B cell (primary cell): Measurements from ENCODE around the gene AOC3. TPM values are rescaled to one million over a fixed set of nuclear protein-coding genes. Genes with fewer than 3 reads are reported as not detected.
A peak's percentile ranks its signal among the peaks of the same experiment; 100 is the strongest.

ENCODE experiments used
- ATAC-seq: fragments of 200-7000 bp; cut with Tn5 transposase; one replicate; pipeline ENCODE4 v1.10.0; 2021; ENCODE audit warnings: low read depth, mild to moderate bottlenecking, moderate number of reproducible peaks, moderate library complexity
- CTCF ChIA-PET: fragments of 350-600 bp; sonication (Branson Sonifier 250); formaldehyde crosslinking; loops from one replicate; lab custom pipeline; 2021; ENCODE audit warnings: antibody characterized with exemption, inconsistent platforms; lab: Charles Lee
- POLR2A ChIA-PET: fragments of 350-600 bp; sonication (Branson Sonifier 250); formaldehyde crosslinking; loops from one replicate; lab custom pipeline; 2021; ENCODE audit warnings: antibody characterized with exemption; lab: Charles Lee
- DNase-seq: peaks from one replicate; pipeline ENCODE4 v3.0.0; 2013
- H2AFZ ChIP-seq: 2 replicates; pipeline ENCODE4 v1.6.1; 2012; ENCODE audit warnings: mild to moderate bottlenecking, low read depth, low read length; ENCODE audit not compliant: insufficient read depth, poor library complexity, severe bottlenecking
- H3K27ac ChIP-seq, 2 donors: 1 replicate in 1 of 2; 2 replicates in 1 of 2; pipeline ENCODE4 v1.5.1; 2012 to 2013; ENCODE audit warnings: low read length in 2 of 2, mild to moderate bottlenecking in 2 of 2, moderate library complexity in 1 of 2
- H3K27me3 ChIP-seq, 4 experiments: fragments of 200-600 bp in 1 of 4; sonication (generic) in 1 of 4; replicated peaks in 1 of 4; 1 replicate in 2 of 4; 2 replicates in 2 of 4; pipeline versions ENCODE4 v1.6.1 to v1.7.0; 2013 to 2016; ENCODE audit warnings: low read length in 3 of 4, mild to moderate bottlenecking in 2 of 4, mixed read lengths in 1 of 4, moderate library complexity in 1 of 4; ENCODE audit not compliant: insufficient read depth in 4 of 4, control insufficient read depth in 3 of 4; ENCODE audit errors: control extremely low read depth in 1 of 4
- H3K36me3 ChIP-seq, 2 experiments: replicated peaks in 1 of 2; 1 replicate in 1 of 2; 2 replicates in 1 of 2; pipeline versions ENCODE4 v1.6.1 to v1.7.1; 2013; ENCODE audit warnings: low read length in 1 of 2; ENCODE audit not compliant: insufficient read depth in 2 of 2, control insufficient read depth in 1 of 2; ENCODE audit errors: control extremely low read depth in 1 of 2, extremely low read depth in 1 of 2
- H3K4me1 ChIP-seq, 2 donors: fragments of 200-600 bp in 1 of 2; sonication (generic) in 1 of 2; 1 replicate in 1 of 2; 2 replicates in 1 of 2; pipeline versions ENCODE4 v1.5.1 to v1.6.1; 2013 to 2017; ENCODE audit warnings: low read length in 2 of 2; ENCODE audit not compliant: control insufficient read depth in 2 of 2, insufficient read depth in 2 of 2
- H3K4me2 ChIP-seq: replicated peaks from 2 replicates; pipeline ENCODE3; 2012; ENCODE audit warnings: mild to moderate bottlenecking, low read depth, low read length; ENCODE audit not compliant: poor library complexity, severe bottlenecking
- H3K4me3 ChIP-seq, 5 experiments: fragments of 200-600 bp in 1 of 5; sonication (generic) in 1 of 5; 1 replicate in 3 of 5; 2 replicates in 2 of 5; pipeline versions ENCODE4 v1.5.1 to v1.7.0; 2011 to 2016; ENCODE audit warnings: low read length in 4 of 5, mild to moderate bottlenecking in 4 of 5, low read depth in 2 of 5, control low read depth in 1 of 5, moderate library complexity in 1 of 5; ENCODE audit not compliant: insufficient read depth in 1 of 5; ENCODE audit errors: control extremely low read depth in 1 of 5, extremely low read depth in 1 of 5
- H3K79me2 ChIP-seq: fragments of 200-600 bp; sonication (generic); one replicate; pipeline ENCODE4 v1.6.0; 2016; ENCODE audit warnings: low read length; ENCODE audit not compliant: control insufficient read depth, insufficient read depth
- H3K9ac ChIP-seq: fragments of 200-600 bp; sonication (generic); 2 replicates; pipeline ENCODE4 v1.6.1; 2017; ENCODE audit warnings: mild to moderate bottlenecking, low read length, moderate library complexity
- H3K9me3 ChIP-seq, 3 donors: one replicate each; pipeline versions ENCODE4 v1.6.1 to v1.7.1; 2013; ENCODE audit warnings: low read length in 2 of 3; ENCODE audit not compliant: control insufficient read depth in 2 of 3, insufficient read depth in 1 of 3; ENCODE audit errors: control extremely low read depth in 1 of 3
- H4K20me1 ChIP-seq: 2 replicates; pipeline ENCODE4 v1.6.0; 2012; ENCODE audit warnings: mild to moderate bottlenecking, low read length; ENCODE audit not compliant: insufficient read depth, control insufficient read depth, poor library complexity, severe bottlenecking
- H3K27ac Mint-ChIP-seq: one replicate; pipeline ENCODE4 v1.8.0; 2021; ENCODE audit warnings: mixed read lengths
- H3K27me3 Mint-ChIP-seq: one replicate; pipeline ENCODE4 v1.8.0; 2021; ENCODE audit warnings: mixed read lengths
- H3K4me1 Mint-ChIP-seq: one replicate; pipeline ENCODE4 v1.8.0; 2021; ENCODE audit warnings: mixed read lengths
- H3K4me3 Mint-ChIP-seq: one replicate; pipeline ENCODE4 v1.8.0; 2021; ENCODE audit warnings: mixed read lengths
- H3K9me3 Mint-ChIP-seq: one replicate; pipeline ENCODE4 v1.8.0; 2022; ENCODE audit warnings: mixed read lengths; ENCODE audit not compliant: insufficient read depth
- CTCF ChIP-seq: fragments of 200-600 bp; IDR thresholded peaks from one replicate; pipeline ENCODE4 v1.8.0; 2022; ENCODE audit warnings: antibody characterized with exemption, mild to moderate bottlenecking
- EZH2 ChIP-seq: IDR thresholded peaks from 2 replicates; pipeline ENCODE4 v1.6.1; 2012; ENCODE audit warnings: borderline replicate concordance, low read depth, mild to moderate bottlenecking, moderate library complexity, low read length; ENCODE audit not compliant: insufficient read depth, poor library complexity, severe bottlenecking
- WGBS: methylation state at CpG from one replicate; pipeline ENCODE4 v1.1.5; 2013; ENCODE audit warnings: missing lambda C conversion rate; ENCODE audit not compliant: insufficient coverage; 5-methylcytosine and 5-hydroxymethylcytosine counted together
- intact Hi-C: fragments of 100-400 bp; cut with micrococcal nuclease; formaldehyde crosslinking; loops from one replicate; pipeline ENCODE4 v1.10.0; 2022
- polyA plus RNA-seq: library from polyadenylated mRNA; depleted of rRNA; stranded (reverse); fragments of >200 nt; gene quantifications from 2 replicates; pipeline ENCODE4 v1.2.3, GENCODE V29; 2012
- total RNA-seq, 2 donors: library from RNA; stranded (reverse); fragments of 120-200 nt in 1 of 2; gene quantifications; 1 replicate in 1 of 2; 2 replicates in 1 of 2; pipeline versions ENCODE4 v1.2.3 to v1.2.4, GENCODE V29; 2013 to 2022

Gene AOC3
- total and polyA plus RNA-seq, 2 donors (not counting 1 experiment from before 2014, with no cell fraction given) = 1.2 to 1.5 TPM

GRCh38 chr17:42833767-42834422 is 17.1 kb upstream of the AOC3 start:
- H3K4me1 ChIP-seq = peaks cover 12 to 20% of the 10 kb centered on the region in 2 donors
- POLR2A ChIA-PET = interaction anchor here (0.5 to 1.8 kb wide), 6 partner anchors 10 to 566 kb away, joined by 3 to 16 read pairs (median 3); partner anchors contain the start of genes AOC2 and BECN1
- Mint-ChIP-seq H3K4me1 (peaks cover 24% of the 10 kb centered on the region), H3K9me3 (no peaks in the 10 kb centered on the region), H3K27me3 (no peaks in the 10 kb centered on the region), H3K4me3 (peak overlapping the region; percentile 98), H3K27ac (peak overlapping the region; percentile 98)
- intact Hi-C loops = loop anchor here (1.0 kb wide), 3 partner anchors 10 to 164 kb away; partner anchors contain the start of genes BECN1, PTGES3L, RPL27 and RUNDC1
- peak overlapping the region; percentile 93 for H3K9ac ChIP-seq
- CTCF ChIA-PET = interaction anchor here (0.7 to 2.4 kb wide), 7 partner anchors 9 to 255 kb away, joined by 3 to 28 read pairs (median 6); partner anchors contain the start of genes AOC2, BECN1 and RPL27
- peak overlapping the region; percentile 91 for H3K4me2 ChIP-seq
- peak overlapping the region; percentile 84 to 94 for H3K27ac ChIP-seq
- WGBS = 1% methylated on average over 14 of the region's 18 CpGs
- H3K27me3 ChIP-seq = no peaks in the 10 kb centered on the region
- H4K20me1 ChIP-seq = no peaks in the 10 kb centered on the region
- peak overlapping the region; percentile 88 to 99 (median 92) for H3K4me3 ChIP-seq
- no peaks in the 10 kb centered on the region for H3K9me3 ChIP-seq
- peaks cover 46% of the 10 kb centered on the region for H3K79me2 ChIP-seq
- TF ChIP-seq EZH2 = no peak
- no peak for TF ChIP-seq CTCF
- peak overlapping the region; percentile 98 for H2AFZ ChIP-seq
- no peak for DNase-seq
- H3K36me3 ChIP-seq = peaks cover 10 to 36% of the 10 kb centered on the region in 2 experiments
- ATAC-seq = no peak

GRCh38 chr17:42835732-42836131 is 15.3 kb upstream of the AOC3 start:
- Histone ChIP-seq H3K9me3 (no peaks in the 10 kb centered on the region), H3K4me3 (no peak overlapping the region), H3K4me2 (no peak overlapping the region), H3K27me3 (no peaks in the 10 kb centered on the region), H3K36me3 (peaks cover 16 to 52% of the 10 kb centered on the region in 2 experiments), H3K9ac (no peak overlapping the region), H3K79me2 (peaks cover 49% of the 10 kb centered on the region), H3K27ac (no peak overlapping the region), H2AFZ (no peak overlapping the region), H3K4me1 (peaks cover 12 to 20% of the 10 kb centered on the region in 2 donors), H4K20me1 (no peaks in the 10 kb centered on the region)
- ATAC-seq (no peak), DNase-seq (no peak)
- intact Hi-C loops = no loop called here
- no peak overlapping the region for H3K4me3 Mint-ChIP-seq
- H3K27me3 Mint-ChIP-seq = no peaks in the 10 kb centered on the region
- ChIA-PET CTCF (interaction anchor here (1.3 to 1.5 kb wide), 3 partner anchors 12 to 189 kb away, joined by 3 to 7 read pairs (median 6); partner anchors contain the start of gene BECN1), POLR2A (interaction anchor here (0.6 kb wide), 2 partner anchors 12 to 257 kb away, joined by 4 to 10 read pairs; no protein-coding TSS in a partner anchor)
- WGBS = 100% methylated on average over 4 of the region's 6 CpGs
- H3K9me3 Mint-ChIP-seq = no peaks in the 10 kb centered on the region
- H3K4me1 Mint-ChIP-seq = peaks cover 24% of the 10 kb centered on the region
- no peak overlapping the region for H3K27ac Mint-ChIP-seq
- TF ChIP-seq EZH2 (no peak), CTCF (no peak)
